Measurements from ENCODE around the gene CMPK2.

DNA sequence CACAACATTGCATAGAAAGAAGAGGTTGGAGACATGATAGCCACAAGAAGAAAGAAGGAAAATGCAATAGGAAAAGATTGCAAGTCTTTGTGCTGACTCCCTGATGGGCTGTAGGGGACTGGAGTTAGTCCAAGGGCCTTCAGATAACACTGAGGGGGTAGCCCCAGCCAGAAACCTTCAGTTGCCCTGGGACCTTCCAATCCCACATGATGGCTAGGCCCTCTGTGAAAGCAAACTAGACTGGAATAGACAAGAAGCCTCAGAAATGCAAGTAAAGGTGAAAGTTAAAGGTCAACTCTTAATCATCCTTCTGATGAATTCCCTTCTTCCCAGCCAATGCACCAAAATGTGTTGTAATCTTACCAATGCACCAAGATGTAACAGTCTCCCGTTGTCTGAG is 19.2 kb downstream of the CMPK2 start:
- TF ChIP-seq, protein P1, sequence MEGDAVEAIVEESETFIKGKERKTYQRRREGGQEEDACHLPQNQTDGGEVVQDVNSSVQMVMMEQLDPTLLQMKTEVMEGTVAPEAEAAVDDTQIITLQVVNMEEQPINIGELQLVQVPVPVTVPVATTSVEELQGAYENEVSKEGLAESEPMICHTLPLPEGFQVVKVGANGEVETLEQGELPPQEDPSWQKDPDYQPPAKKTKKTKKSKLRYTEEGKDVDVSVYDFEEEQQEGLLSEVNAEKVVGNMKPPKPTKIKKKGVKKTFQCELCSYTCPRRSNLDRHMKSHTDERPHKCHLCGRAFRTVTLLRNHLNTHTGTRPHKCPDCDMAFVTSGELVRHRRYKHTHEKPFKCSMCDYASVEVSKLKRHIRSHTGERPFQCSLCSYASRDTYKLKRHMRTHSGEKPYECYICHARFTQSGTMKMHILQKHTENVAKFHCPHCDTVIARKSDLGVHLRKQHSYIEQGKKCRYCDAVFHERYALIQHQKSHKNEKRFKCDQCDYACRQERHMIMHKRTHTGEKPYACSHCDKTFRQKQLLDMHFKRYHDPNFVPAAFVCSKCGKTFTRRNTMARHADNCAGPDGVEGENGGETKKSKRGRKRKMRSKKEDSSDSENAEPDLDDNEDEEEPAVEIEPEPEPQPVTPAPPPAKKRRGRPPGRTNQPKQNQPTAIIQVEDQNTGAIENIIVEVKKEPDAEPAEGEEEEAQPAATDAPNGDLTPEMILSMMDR (conservative IDR thresholded peaks at IDR 0.05; ENCODE audit: low read length): no peak
- no peak for TF ChIP-seq EZH2phosphoT487 (IDR thresholded peaks at IDR 0.05; ENCODE audit: borderline replicate concordance)
